Ramos (cell line): ENCODE results near the gene SLC12A8.

Experiments used
- in situ Hi-C: fragments of 300-500 bp; cut with MboI; formaldehyde crosslinking; loops from one replicate; pipeline ENCODE4 v1.14.3; 2022; ENCODE audit warnings: low sequenced_read_pairs; ENCODE audit not compliant: unreplicated experiment

The SLC12A8 gene

GRCh38 chr3:125037498-125038150 is 174.9 kb downstream of the SLC12A8 start:
- in situ Hi-C loops, result no loop called here

DNA sequence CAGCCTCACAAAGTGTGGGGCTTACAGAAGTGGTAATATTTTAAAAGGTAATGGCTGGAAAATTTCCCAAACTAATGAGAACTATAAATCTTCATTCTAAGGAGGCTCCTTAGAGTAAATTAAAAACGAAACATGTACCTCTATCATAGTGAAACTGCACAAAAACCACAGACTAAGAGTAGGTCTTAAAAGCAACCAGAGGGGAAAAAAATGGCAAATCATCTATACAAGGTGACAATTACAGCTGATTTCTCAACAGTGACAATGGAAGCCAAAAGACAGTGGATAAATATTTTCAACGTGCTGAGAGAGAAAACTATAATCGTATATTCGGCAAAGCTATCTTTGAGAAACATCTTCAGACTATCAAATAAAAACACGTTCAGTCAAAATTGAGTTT is 177.3 kb downstream of the SLC12A8 start:
- in situ Hi-C loops, result no loop called here

DNA sequence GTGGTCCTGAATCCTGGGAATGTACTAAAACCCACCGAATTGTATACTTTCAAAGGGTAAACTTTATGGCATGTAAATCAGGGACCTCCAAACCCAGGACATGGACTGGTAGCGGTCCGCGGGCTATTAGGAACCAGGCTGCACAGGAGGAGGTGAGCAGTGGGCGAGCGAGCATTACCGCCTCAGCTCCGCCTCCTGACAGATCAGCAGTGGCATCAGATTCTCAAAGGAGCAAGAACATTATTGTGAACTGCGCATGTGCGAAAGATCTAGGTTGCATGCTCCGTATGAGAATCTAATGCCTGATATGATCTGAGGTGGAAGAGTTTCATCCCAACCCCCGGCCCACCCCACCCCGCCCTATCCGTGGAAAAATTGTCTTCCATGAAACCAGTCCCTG is 178.9 kb downstream of the SLC12A8 start:
- in situ Hi-C loops, result no loop called here

DNA sequence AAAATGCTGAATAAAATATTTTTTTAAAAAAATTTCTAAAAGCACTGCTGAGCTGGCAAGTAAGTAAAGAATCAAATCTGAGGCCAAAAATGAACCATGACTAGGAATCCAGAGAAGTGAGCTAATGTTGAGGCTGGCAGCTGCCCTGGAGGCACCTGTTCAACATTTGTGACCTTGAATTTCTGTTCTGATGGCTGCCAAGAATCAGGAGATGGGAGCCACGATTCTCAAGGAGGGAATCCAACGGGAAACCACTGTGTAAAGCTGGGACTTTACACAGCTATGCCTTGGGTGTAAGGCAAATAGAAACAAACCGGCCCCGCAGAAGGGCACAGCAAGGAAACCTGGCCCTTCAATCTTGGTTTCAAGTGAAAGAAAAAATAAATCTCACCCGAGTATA is 179.4 kb downstream of the SLC12A8 start:
- in situ Hi-C loops, result no loop called here

DNA sequence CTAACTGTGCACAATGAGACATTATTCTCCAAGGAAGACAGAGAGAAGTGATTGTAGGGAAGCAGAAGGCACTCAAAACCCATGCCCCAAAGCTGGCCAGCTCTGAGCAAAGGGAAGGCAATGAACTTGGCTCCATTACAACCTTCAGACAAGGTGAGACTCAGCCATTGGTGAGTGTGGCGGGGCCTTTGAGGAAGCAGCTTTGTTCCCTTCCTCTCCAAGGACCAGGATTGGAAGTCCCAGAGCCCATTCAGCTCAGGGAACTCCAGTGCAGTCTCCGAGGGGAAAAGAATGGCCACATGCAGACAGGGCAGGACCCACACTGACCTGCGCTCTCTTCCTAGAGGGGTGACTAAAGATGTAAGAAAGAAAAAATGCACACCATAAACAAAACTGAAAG is 179.9 kb downstream of the SLC12A8 start:
- in situ Hi-C loops, result no loop called here
